ENCODE data around the gene FNDC10.

Gene FNDC10

GRCh38 chr1:1628754-1629429 lies 29.0 kb upstream of the FNDC10 start:
- Histone ChIP-seq H3K4me3 (ENCODE audit: low read depth in 1 of 2, low read length in 1 of 2) (no peak overlapping the region), H3K27ac (no peak overlapping the region), H3K9me3 (no peaks in the 10 kb centered on the region), H3K36me3 (peaks cover 31% of the 10 kb centered on the region), H3K27me3 (peaks cover 51% of the 10 kb centered on the region), H3K4me1 (ENCODE audit: control insufficient read depth in 1 of 2, insufficient read depth in 1 of 2, low read depth in 1 of 2, low read length in 1 of 2) (peaks cover 2 to 26% of the 10 kb centered on the region in 2 experiments)
- TF ChIP-seq, protein P1, sequence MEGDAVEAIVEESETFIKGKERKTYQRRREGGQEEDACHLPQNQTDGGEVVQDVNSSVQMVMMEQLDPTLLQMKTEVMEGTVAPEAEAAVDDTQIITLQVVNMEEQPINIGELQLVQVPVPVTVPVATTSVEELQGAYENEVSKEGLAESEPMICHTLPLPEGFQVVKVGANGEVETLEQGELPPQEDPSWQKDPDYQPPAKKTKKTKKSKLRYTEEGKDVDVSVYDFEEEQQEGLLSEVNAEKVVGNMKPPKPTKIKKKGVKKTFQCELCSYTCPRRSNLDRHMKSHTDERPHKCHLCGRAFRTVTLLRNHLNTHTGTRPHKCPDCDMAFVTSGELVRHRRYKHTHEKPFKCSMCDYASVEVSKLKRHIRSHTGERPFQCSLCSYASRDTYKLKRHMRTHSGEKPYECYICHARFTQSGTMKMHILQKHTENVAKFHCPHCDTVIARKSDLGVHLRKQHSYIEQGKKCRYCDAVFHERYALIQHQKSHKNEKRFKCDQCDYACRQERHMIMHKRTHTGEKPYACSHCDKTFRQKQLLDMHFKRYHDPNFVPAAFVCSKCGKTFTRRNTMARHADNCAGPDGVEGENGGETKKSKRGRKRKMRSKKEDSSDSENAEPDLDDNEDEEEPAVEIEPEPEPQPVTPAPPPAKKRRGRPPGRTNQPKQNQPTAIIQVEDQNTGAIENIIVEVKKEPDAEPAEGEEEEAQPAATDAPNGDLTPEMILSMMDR (IDR thresholded peaks at IDR 0.05) = no peak

GRCh38 chr1:1627829-1628753 lies 28.2 kb upstream of the FNDC10 start:
- TF ChIP-seq, protein P1 (IDR thresholded peaks at IDR 0.05) = no peak
- H3K27me3 ChIP-seq = peaks cover 51% of the 10 kb centered on the region
- H3K4me1 ChIP-seq (ENCODE audit: control insufficient read depth in 1 of 2, insufficient read depth in 1 of 2, low read depth in 1 of 2, low read length in 1 of 2) = peaks cover 2 to 26% of the 10 kb centered on the region in 2 experiments
- no peaks in the 10 kb centered on the region for H3K9me3 ChIP-seq
- H3K27ac ChIP-seq = no peak overlapping the region
- H3K36me3 ChIP-seq = peaks cover 31% of the 10 kb centered on the region
- no peak overlapping the region for H3K4me3 ChIP-seq (ENCODE audit: low read depth in 1 of 2, low read length in 1 of 2)

DNA sequence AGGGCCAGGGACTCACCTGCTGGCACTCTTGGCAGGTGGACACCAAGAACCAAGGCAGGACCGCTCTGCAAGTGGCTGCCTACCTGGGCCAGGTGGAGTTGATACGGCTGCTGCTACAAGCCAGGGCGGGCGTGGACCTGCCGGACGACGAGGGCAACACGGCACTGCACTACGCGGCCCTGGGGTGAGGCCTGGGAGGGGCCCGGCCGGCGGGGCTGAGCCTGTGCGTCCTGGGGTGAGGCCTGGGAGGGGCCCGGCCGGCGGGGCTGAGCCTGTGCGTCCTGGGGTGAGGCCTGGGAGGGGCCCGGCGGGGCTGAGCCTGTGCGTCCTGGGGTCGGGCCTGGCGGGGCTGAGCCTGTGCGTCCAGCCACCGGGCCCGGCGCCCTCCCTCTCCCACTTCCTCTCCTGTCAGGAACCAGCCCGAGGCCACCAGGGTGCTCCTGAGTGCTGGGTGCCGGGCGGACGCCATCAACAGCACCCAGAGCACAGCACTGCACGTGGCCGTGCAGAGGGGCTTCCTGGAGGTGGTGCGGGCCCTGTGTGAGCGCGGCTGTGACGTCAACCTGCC lies 27.4 kb upstream of the FNDC10 start:
- peaks cover 31% of the 10 kb centered on the region for H3K36me3 ChIP-seq
- no peak overlapping the region for H3K4me3 ChIP-seq (ENCODE audit: low read depth in 1 of 2, low read length in 1 of 2)
- TF ChIP-seq, protein P1 (IDR thresholded peaks at IDR 0.05) = no peak
- H3K27me3 ChIP-seq = peaks cover 50% of the 10 kb centered on the region
- no peak overlapping the region for H3K27ac ChIP-seq
- H3K4me1 ChIP-seq (ENCODE audit: control insufficient read depth in 1 of 2, insufficient read depth in 1 of 2, low read depth in 1 of 2, low read length in 1 of 2) = peaks cover 2 to 26% of the 10 kb centered on the region in 2 experiments
- H3K9me3 ChIP-seq = no peaks in the 10 kb centered on the region

DNA sequence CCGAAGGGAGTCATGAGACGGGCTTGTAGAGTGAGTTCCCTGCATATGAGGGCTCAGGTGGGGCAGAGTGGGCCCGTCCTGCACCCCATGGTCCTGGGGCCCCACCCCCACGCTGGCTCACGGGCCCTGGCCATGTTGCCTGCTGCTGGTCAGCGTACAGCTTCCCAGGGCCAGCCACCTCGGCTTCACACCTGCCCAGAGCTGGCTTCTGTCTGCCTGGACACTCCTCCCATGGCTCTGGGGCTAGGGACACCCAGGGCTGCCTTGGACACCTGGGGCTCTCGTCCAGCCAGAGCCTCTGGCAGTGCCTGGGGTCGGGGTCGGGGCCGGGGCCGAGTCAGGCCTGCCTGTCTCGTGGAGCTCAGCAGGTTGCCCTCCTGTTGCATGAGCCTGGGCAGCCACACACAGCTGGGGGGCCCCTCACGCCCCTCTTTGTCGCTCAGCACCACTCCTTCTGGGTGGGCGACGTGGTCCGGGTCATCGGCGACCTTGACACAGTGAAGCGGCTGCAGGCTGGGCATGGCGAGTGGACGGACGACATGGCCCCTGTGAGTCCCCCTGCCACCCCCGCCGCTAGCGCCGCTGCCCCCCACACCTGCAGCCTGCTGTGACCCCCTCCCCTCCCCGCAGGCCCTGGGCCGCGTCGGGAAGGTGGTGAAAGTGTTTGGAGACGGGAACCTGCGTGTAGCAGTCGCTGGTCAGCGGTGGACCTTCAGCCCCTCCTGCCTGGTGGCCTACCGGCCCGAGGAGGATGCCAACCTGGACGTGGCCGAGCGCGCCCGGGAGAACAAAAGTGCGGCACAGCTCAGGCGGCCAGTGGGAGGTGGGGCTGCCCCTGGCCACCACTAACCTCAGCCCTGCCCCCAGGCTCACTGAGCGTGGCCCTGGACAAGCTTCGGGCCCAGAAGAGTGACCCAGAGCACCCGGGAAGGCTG lies 26.5 kb upstream of the FNDC10 start:
- Histone ChIP-seq H3K36me3 (peaks cover 31% of the 10 kb centered on the region), H3K4me3 (ENCODE audit: low read depth in 1 of 2, low read length in 1 of 2) (no peak overlapping the region), H3K4me1 (ENCODE audit: control insufficient read depth in 1 of 2, insufficient read depth in 1 of 2, low read depth in 1 of 2, low read length in 1 of 2) (peaks cover 2 to 19% of the 10 kb centered on the region in 2 experiments), H3K9me3 (no peaks in the 10 kb centered on the region), H3K27ac (no peak overlapping the region), H3K27me3 (peaks cover 41% of the 10 kb centered on the region)
- TF ChIP-seq, protein P1 (IDR thresholded peaks at IDR 0.05) = no peak

- H3K27me3 ChIP-seq = peaks cover 35% of the 10 kb centered on the region
- H3K27ac ChIP-seq = no peak overlapping the region
- H3K4me3 ChIP-seq (ENCODE audit: low read depth in 1 of 2, low read length in 1 of 2) = no peak overlapping the region
- TF ChIP-seq, protein P1 (IDR thresholded peaks at IDR 0.05) = no peak
- peaks cover 2 to 14% of the 10 kb centered on the region in 2 experiments for H3K4me1 ChIP-seq (ENCODE audit: control insufficient read depth in 1 of 2, insufficient read depth in 1 of 2, low read depth in 1 of 2, low read length in 1 of 2)
- H3K9me3 ChIP-seq = no peaks in the 10 kb centered on the region
- H3K36me3 ChIP-seq = peaks cover 31% of the 10 kb centered on the region
These were observed 25.9 kb upstream of the FNDC10 start for GRCh38 chr1:1625824-1626206.

Measured in neutrophil (primary cell).